B cell (primary cell): ENCODE results near the gene RAP1GDS1. TPM values are rescaled to one million over a fixed set of nuclear protein-coding genes. Genes with fewer than 3 reads are reported as not detected.

Experiments
- ATAC-seq: fragments of 200-7000 bp; cut with Tn5 transposase; one replicate; pipeline ENCODE4 v1.10.0; 2021; ENCODE audit warnings: low read depth, mild to moderate bottlenecking, moderate number of reproducible peaks, moderate library complexity
- CTCF ChIA-PET: fragments of 350-600 bp; sonication (Branson Sonifier 250); formaldehyde crosslinking; loops from one replicate; lab custom pipeline; 2021; ENCODE audit warnings: antibody characterized with exemption, inconsistent platforms; lab: Charles Lee
- POLR2A ChIA-PET: fragments of 350-600 bp; sonication (Branson Sonifier 250); formaldehyde crosslinking; loops from one replicate; lab custom pipeline; 2021; ENCODE audit warnings: antibody characterized with exemption; lab: Charles Lee
- DNase-seq: peaks from one replicate; pipeline ENCODE4 v3.0.0; 2013
- H2AFZ ChIP-seq: 2 replicates; pipeline ENCODE4 v1.6.1; 2012; ENCODE audit warnings: mild to moderate bottlenecking, low read depth, low read length; ENCODE audit not compliant: insufficient read depth, poor library complexity, severe bottlenecking
- H3K27ac ChIP-seq, 2 donors: 1 replicate in 1 of 2; 2 replicates in 1 of 2; pipeline ENCODE4 v1.5.1; 2012 to 2013; ENCODE audit warnings: low read length in 2 of 2, mild to moderate bottlenecking in 2 of 2, moderate library complexity in 1 of 2
- H3K27me3 ChIP-seq, 4 experiments: fragments of 200-600 bp in 1 of 4; sonication (generic) in 1 of 4; replicated peaks in 1 of 4; 1 replicate in 2 of 4; 2 replicates in 2 of 4; pipeline versions ENCODE4 v1.6.1 to v1.7.0; 2013 to 2016; ENCODE audit warnings: low read length in 3 of 4, mild to moderate bottlenecking in 2 of 4, mixed read lengths in 1 of 4, moderate library complexity in 1 of 4; ENCODE audit not compliant: insufficient read depth in 4 of 4, control insufficient read depth in 3 of 4; ENCODE audit errors: control extremely low read depth in 1 of 4
- H3K36me3 ChIP-seq, 2 experiments: replicated peaks in 1 of 2; 1 replicate in 1 of 2; 2 replicates in 1 of 2; pipeline versions ENCODE4 v1.6.1 to v1.7.1; 2013; ENCODE audit warnings: low read length in 1 of 2; ENCODE audit not compliant: insufficient read depth in 2 of 2, control insufficient read depth in 1 of 2; ENCODE audit errors: control extremely low read depth in 1 of 2, extremely low read depth in 1 of 2
- H3K4me1 ChIP-seq, 2 donors: fragments of 200-600 bp in 1 of 2; sonication (generic) in 1 of 2; 1 replicate in 1 of 2; 2 replicates in 1 of 2; pipeline versions ENCODE4 v1.5.1 to v1.6.1; 2013 to 2017; ENCODE audit warnings: low read length in 2 of 2; ENCODE audit not compliant: control insufficient read depth in 2 of 2, insufficient read depth in 2 of 2
- H3K4me2 ChIP-seq: replicated peaks from 2 replicates; pipeline ENCODE3; 2012; ENCODE audit warnings: mild to moderate bottlenecking, low read depth, low read length; ENCODE audit not compliant: poor library complexity, severe bottlenecking
- H3K4me3 ChIP-seq, 5 experiments: fragments of 200-600 bp in 1 of 5; sonication (generic) in 1 of 5; 1 replicate in 3 of 5; 2 replicates in 2 of 5; pipeline versions ENCODE4 v1.5.1 to v1.7.0; 2011 to 2016; ENCODE audit warnings: low read length in 4 of 5, mild to moderate bottlenecking in 4 of 5, low read depth in 2 of 5, control low read depth in 1 of 5, moderate library complexity in 1 of 5; ENCODE audit not compliant: insufficient read depth in 1 of 5; ENCODE audit errors: control extremely low read depth in 1 of 5, extremely low read depth in 1 of 5
- H3K79me2 ChIP-seq: fragments of 200-600 bp; sonication (generic); one replicate; pipeline ENCODE4 v1.6.0; 2016; ENCODE audit warnings: low read length; ENCODE audit not compliant: control insufficient read depth, insufficient read depth
- H3K9ac ChIP-seq: fragments of 200-600 bp; sonication (generic); 2 replicates; pipeline ENCODE4 v1.6.1; 2017; ENCODE audit warnings: mild to moderate bottlenecking, low read length, moderate library complexity
- H3K9me3 ChIP-seq, 3 donors: one replicate each; pipeline versions ENCODE4 v1.6.1 to v1.7.1; 2013; ENCODE audit warnings: low read length in 2 of 3; ENCODE audit not compliant: control insufficient read depth in 2 of 3, insufficient read depth in 1 of 3; ENCODE audit errors: control extremely low read depth in 1 of 3
- H4K20me1 ChIP-seq: 2 replicates; pipeline ENCODE4 v1.6.0; 2012; ENCODE audit warnings: mild to moderate bottlenecking, low read length; ENCODE audit not compliant: insufficient read depth, control insufficient read depth, poor library complexity, severe bottlenecking
- H3K27ac Mint-ChIP-seq: one replicate; pipeline ENCODE4 v1.8.0; 2021; ENCODE audit warnings: mixed read lengths
- H3K27me3 Mint-ChIP-seq: one replicate; pipeline ENCODE4 v1.8.0; 2021; ENCODE audit warnings: mixed read lengths
- H3K4me1 Mint-ChIP-seq: one replicate; pipeline ENCODE4 v1.8.0; 2021; ENCODE audit warnings: mixed read lengths
- H3K4me3 Mint-ChIP-seq: one replicate; pipeline ENCODE4 v1.8.0; 2021; ENCODE audit warnings: mixed read lengths
- H3K9me3 Mint-ChIP-seq: one replicate; pipeline ENCODE4 v1.8.0; 2022; ENCODE audit warnings: mixed read lengths; ENCODE audit not compliant: insufficient read depth
- CTCF ChIP-seq: fragments of 200-600 bp; IDR thresholded peaks from one replicate; pipeline ENCODE4 v1.8.0; 2022; ENCODE audit warnings: antibody characterized with exemption, mild to moderate bottlenecking
- EZH2 ChIP-seq: IDR thresholded peaks from 2 replicates; pipeline ENCODE4 v1.6.1; 2012; ENCODE audit warnings: borderline replicate concordance, low read depth, mild to moderate bottlenecking, moderate library complexity, low read length; ENCODE audit not compliant: insufficient read depth, poor library complexity, severe bottlenecking
- WGBS: methylation state at CpG from one replicate; pipeline ENCODE4 v1.1.5; 2013; ENCODE audit warnings: missing lambda C conversion rate; ENCODE audit not compliant: insufficient coverage; 5-methylcytosine and 5-hydroxymethylcytosine counted together
- intact Hi-C: fragments of 100-400 bp; cut with micrococcal nuclease; formaldehyde crosslinking; loops from one replicate; pipeline ENCODE4 v1.10.0; 2022
- polyA plus RNA-seq: library from polyadenylated mRNA; depleted of rRNA; stranded (reverse); fragments of >200 nt; gene quantifications from 2 replicates; pipeline ENCODE4 v1.2.3, GENCODE V29; 2012
- total RNA-seq, 2 donors: library from RNA; stranded (reverse); fragments of 120-200 nt in 1 of 2; gene quantifications; 1 replicate in 1 of 2; 2 replicates in 1 of 2; pipeline versions ENCODE4 v1.2.3 to v1.2.4, GENCODE V29; 2013 to 2022

RAP1GDS1 gene
- total and polyA plus RNA-seq, 2 donors (not counting 1 experiment from before 2014, with no cell fraction given), result 23.6 to 66.3 TPM

- CTCF ChIA-PET, result no interaction called here
- Histone ChIP-seq H3K4me3 (no peak overlapping the region), H3K9me3 (peaks cover 0 to 7% (median 0%) of the 10 kb centered on the region in 3 donors), H3K79me2 (no peaks in the 10 kb centered on the region), H2AFZ (no peak overlapping the region), H3K4me2 (no peak overlapping the region), H3K36me3 (peaks cover 3 to 4% of the 10 kb centered on the region in 2 experiments), H3K4me1 (no peaks in the 10 kb centered on the region), H3K27ac (no peak overlapping the region), H3K27me3 (no peaks in the 10 kb centered on the region), H4K20me1 (no peaks in the 10 kb centered on the region), H3K9ac (no peak overlapping the region)
- no peak overlapping the region for H3K27ac Mint-ChIP-seq
- no peak for TF ChIP-seq EZH2
- no peak for TF ChIP-seq CTCF
- H3K9me3 Mint-ChIP-seq, result peaks cover 10% of the 10 kb centered on the region
- WGBS, result no CpG with 5 or more reads among the region's 1 CpG
- peaks cover 5% of the 10 kb centered on the region for H3K4me1 Mint-ChIP-seq
- H3K4me3 Mint-ChIP-seq, result no peak overlapping the region
- H3K27me3 Mint-ChIP-seq, result no peaks in the 10 kb centered on the region
- ATAC-seq (no peak), DNase-seq (no peak)
- POLR2A ChIA-PET, result no interaction called here
- intact Hi-C loops, result no loop called here
Observed at GRCh38 chr4:98399915-98400314, 138.7 kb downstream of the RAP1GDS1 start.

GRCh38 chr4:98406819-98407218 lies 145.6 kb downstream of the RAP1GDS1 start:
- no peak overlapping the region for H3K4me3 ChIP-seq
- CTCF ChIA-PET, result no interaction called here
- Mint-ChIP-seq H3K4me1 (no peaks in the 10 kb centered on the region), H3K4me3 (no peak overlapping the region), H3K27me3 (no peaks in the 10 kb centered on the region), H3K9me3 (peaks cover 7% of the 10 kb centered on the region), H3K27ac (no peak overlapping the region)
- TF ChIP-seq CTCF (no peak), EZH2 (no peak)
- H3K4me2 ChIP-seq, result no peak overlapping the region
- DNase-seq (no peak), ATAC-seq (no peak)
- H3K36me3 ChIP-seq, result peaks cover 0 to 12% of the 10 kb centered on the region in 2 experiments
- H3K9ac ChIP-seq, result no peak overlapping the region
- POLR2A ChIA-PET, result no interaction called here
- intact Hi-C loops, result no loop called here
- no peaks in the 10 kb centered on the region for H3K79me2 ChIP-seq
- no peaks in the 10 kb centered on the region for H3K4me1 ChIP-seq
- H3K27me3 ChIP-seq, result no peaks in the 10 kb centered on the region
- H4K20me1 ChIP-seq, result no peaks in the 10 kb centered on the region
- WGBS, result no CpG with 5 or more reads among the region's 2 CpGs
- no peak overlapping the region for H3K27ac ChIP-seq
- H2AFZ ChIP-seq, result no peak overlapping the region
- no peaks in the 10 kb centered on the region for H3K9me3 ChIP-seq
